GM19025 (cell line): ENCODE measurements around the gene GNGT2.
"Not testable (repeated sequence)": the region's sequence is repeated elsewhere in the genome, so short reads cannot be mapped to it uniquely, and the experiment has no call there.

Experiments used
- ATAC-seq: cut with Tn5 transposase; IDR thresholded peaks from one replicate; pipeline ENCODE4 v1.9.1; 2021; ENCODE audit warnings: mild to moderate bottlenecking, low read depth, moderate library complexity; ENCODE audit not compliant: unreplicated experiment

GNGT2 gene

GRCh38 chr17:49213399-49213798 is 3.0 kb upstream of the GNGT2 start:
- no peak for ATAC-seq

GRCh38 chr17:49209061-49209571 is 1.3 kb downstream of the GNGT2 start:
- no peak for ATAC-seq

- ATAC-seq: no peak
Measured at GRCh38 chr17:49204516-49204915, 5.9 kb downstream of the GNGT2 start.

GRCh38 chr17:49203796-49204195 is 6.6 kb downstream of the GNGT2 start:
- no peak for ATAC-seq

GRCh38 chr17:49201481-49201927 is 8.9 kb downstream of the GNGT2 start:
- no peak for ATAC-seq

GRCh38 chr17:49200423-49201083 is 9.8 kb downstream of the GNGT2 start:
- ATAC-seq: no peak

GRCh38 chr17:49198211-49198610 is 12.2 kb downstream of the GNGT2 start:
- no peak for ATAC-seq

- no peak for ATAC-seq
Measured at GRCh38 chr17:49197346-49197998, 12.9 kb downstream of the GNGT2 start.

GRCh38 chr17:49196520-49196919 is 13.9 kb downstream of the GNGT2 start:
- ATAC-seq: no peak

GRCh38 chr17:49195751-49196150 is 14.6 kb downstream of the GNGT2 start:
- ATAC-seq: no peak

- no peak for ATAC-seq
Measured at GRCh38 chr17:49194297-49194607, 16.1 kb downstream of the GNGT2 start.

GRCh38 chr17:49193513-49194296 is 16.7 kb downstream of the GNGT2 start:
- ATAC-seq: no peak

- peak; percentile 46 for ATAC-seq
Measured at GRCh38 chr17:49191917-49192741, 18.2 kb downstream of the GNGT2 start.

GRCh38 chr17:49191409-49191916 is 18.9 kb downstream of the GNGT2 start:
- ATAC-seq: no peak

GRCh38 chr17:49190932-49191331 is 19.4 kb downstream of the GNGT2 start:
- ATAC-seq: no peak

- ATAC-seq: no peak
Measured at GRCh38 chr17:49187301-49187700, 23.1 kb downstream of the GNGT2 start.

- ATAC-seq: not testable (repeated sequence)
Measured at GRCh38 chr17:49185381-49185780, 25.0 kb downstream of the GNGT2 start.

- ATAC-seq: not testable (repeated sequence)
Measured at GRCh38 chr17:49184522-49184921, 25.9 kb downstream of the GNGT2 start.

GRCh38 chr17:49183801-49184200 is 26.6 kb downstream of the GNGT2 start:
- ATAC-seq: no peak

GRCh38 chr17:49183341-49183740 is 27.0 kb downstream of the GNGT2 start:
- no peak for ATAC-seq
